GM18502 (cell line): ENCODE data around the gene CALHM2.
A peak's percentile ranks its signal among the peaks of the same experiment; 100 is the strongest.
"Not testable (repeated sequence)": the region's sequence is repeated elsewhere in the genome, so short reads cannot be mapped to it uniquely, and the experiment has no call there.

Experiments used
- ATAC-seq: cut with Tn5 transposase; IDR thresholded peaks from one replicate; pipeline ENCODE4 v1.9.1; 2021; ENCODE audit warnings: mild to moderate bottlenecking; ENCODE audit not compliant: unreplicated experiment, poor library complexity

CALHM2 gene

GRCh38 chr10:103451831-103452505 lies at the start of gene CALHM2:
Gene CALHM2 (minus strand): TSS chr10:103452370. CDS start chr10:103449941, 2,429 bp downstream.
- peak; percentile 70 for ATAC-seq

GRCh38 chr10:103501186-103501585 lies 49.0 kb upstream of the CALHM2 start:
- no peak for ATAC-seq

DNA sequence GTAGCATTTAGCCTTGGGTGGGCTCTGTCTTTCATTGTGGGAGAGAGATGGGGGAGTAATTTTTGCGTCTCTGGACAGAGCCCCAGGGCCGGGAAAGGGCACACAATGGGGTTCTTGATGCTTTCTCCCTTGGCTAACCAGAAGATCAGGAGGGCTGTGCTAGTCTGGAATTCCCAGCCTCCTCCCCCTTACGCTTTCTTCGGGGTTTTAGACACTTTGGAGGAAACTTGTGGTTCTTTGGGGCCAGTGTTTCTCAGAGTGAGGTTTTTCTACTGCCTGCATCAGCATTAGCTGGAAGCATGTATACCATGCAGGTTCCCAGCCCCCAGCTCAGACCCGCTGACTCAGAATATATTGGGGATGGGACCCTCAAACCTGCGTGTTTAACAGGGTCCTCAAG lies 48.3 kb upstream of the CALHM2 start:
- ATAC-seq, result no peak

GRCh38 chr10:103499881-103500280 lies 47.7 kb upstream of the CALHM2 start:
- ATAC-seq, result no peak

DNA sequence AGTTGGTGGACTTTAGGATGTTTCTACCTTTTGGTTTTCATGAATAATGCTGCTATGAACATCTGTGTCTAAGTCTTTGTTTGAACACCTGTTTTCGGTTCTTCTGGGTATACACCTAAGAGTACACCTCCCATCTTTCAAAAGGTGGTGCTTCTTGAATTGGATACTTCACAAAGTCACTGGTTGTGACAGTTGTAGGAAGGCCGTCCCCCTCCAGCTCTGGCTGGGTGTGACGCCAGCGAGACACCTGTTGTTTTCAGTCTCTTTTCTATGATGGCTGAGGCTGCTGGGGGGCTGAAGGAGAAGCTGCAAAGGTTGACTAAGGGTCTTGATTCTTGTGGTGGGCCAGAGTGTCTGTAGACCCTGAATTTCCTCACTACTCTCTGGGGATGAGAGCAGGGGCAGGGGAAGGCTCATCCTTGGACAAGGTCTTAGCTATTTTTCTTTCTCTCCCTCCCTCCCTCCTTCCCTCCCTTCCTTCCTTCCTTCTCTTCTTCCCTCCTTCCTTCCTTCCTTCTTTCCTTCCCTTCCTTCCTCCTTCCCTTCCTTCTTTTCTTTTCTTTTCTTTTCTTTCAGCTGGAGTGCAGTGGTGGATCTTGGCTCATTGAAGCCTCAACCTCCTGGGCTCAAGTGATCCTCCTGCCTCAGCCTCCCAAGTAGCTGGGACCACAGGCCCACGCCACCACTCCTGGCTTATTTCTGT lies 46.9 kb upstream of the CALHM2 start:
- no peak for ATAC-seq

GRCh38 chr10:103497161-103497915 lies 45.2 kb upstream of the CALHM2 start:
- ATAC-seq, result no peak

DNA sequence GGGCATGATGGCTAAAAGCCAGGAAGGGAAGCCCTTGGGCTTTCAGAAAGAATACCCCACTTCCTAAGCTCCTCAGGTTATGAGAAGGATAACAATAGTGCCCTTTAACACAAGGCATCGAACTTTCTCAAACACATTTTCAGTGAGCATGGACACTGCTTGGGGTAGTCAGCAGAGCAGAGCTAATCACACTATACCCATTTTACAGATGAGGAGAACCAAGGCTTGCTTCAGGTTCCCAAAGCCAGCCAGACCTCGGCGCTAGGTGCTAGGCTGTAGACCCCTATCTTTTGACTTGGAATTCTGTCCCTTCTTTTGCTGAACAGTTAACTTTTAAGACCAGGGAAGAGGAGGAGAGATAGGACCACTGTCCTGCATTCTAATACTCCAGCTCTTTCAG lies 43.2 kb upstream of the CALHM2 start:
- no peak for ATAC-seq

- ATAC-seq, result no peak
These were observed 42.0 kb upstream of the CALHM2 start for GRCh38 chr10:103493916-103494877.

GRCh38 chr10:103493362-103493915 lies 41.3 kb upstream of the CALHM2 start, which contains the start of gene NEURL1:
Gene NEURL1 (plus strand): TSS chr10:103493705. CDS start chr10:103494388, 683 bp downstream.
- no peak for ATAC-seq

GRCh38 chr10:103492655-103493261 lies 40.6 kb upstream of the CALHM2 start:
- ATAC-seq, result no peak

DNA sequence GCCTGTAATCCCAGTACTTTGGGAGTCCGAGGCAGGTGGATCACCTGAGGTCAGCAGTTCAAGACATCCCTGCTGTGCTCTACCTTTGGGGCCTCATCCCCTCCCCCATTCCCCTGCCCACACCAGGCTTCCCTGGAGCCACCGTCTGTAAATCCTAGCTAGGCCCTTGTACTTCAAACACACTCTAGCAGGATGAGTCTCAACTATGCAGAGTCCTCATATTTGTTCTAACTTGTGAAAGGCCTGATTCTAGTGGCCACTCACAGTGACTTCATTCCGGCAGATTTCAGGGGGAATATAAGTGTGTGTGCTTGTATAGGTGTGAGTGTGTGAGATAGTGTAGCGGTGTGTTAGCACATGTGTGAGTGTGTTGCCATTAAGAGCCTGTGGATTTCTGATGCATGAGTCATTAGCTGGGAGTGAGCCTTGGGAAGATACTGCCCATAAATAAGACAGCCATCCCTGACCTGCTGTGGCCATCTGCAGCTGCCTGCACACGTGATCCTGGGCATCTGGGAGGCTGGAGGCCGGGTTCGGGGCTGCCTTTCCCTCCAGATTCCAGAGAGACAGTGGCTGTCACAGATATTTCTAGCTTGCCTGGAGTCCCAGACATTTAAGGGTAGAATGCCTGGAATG lies 39.7 kb upstream of the CALHM2 start:
- no peak for ATAC-seq

GRCh38 chr10:103490986-103491314 lies 38.8 kb upstream of the CALHM2 start:
- ATAC-seq, result no peak

DNA sequence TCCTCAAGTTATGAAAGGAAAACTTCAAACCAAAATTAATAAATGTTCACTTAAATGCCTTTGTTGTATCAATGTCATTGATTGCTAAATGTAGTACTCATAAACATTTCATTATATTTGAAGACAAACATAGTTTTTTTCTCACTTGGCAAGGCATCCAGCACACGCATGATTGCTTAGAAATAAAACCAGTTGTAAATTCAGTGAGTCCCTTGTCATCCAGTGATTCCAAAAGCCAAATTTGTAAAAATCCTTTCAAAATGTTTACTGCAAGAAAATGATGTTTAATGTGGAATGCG lies 35.2 kb upstream of the CALHM2 start:
- ATAC-seq, result no peak

DNA sequence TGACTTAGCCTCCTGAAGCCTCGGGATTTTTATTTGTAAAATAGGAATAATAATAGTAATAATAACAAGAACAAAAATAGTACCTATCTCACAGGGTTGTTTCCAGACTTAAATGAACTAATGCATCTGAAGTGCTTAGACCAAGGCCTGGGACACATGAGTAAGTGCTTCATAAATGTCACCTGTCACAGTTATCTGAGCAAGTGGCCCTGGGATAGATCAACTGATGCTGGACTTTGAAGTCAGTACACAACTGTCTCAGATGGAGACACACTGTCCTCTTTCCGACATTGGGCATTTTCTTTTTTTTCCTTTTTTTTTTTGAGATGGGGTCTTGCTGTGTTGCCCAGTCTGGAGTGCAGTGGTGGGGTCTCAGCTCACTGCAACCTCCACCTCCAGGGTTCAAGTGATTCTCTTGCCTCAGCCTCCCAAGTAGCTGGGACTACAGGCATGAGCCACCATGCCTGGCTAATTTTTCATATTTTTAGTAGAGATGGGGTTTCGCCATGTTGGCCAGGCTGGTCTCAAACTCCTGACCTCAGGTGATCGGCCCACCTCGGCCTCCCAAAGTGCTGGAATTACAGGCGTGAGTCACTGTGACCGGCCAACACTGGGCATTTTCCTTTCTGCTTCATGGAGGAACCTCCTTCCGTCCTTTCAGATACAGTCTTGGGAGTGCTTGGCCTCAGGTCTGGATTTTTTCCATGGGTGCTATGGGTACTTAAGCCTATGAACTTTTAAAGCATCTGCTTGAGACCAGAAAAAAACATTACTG lies 34.7 kb upstream of the CALHM2 start:
- ATAC-seq, result not testable (repeated sequence)

- no peak for ATAC-seq
These were observed 29.9 kb upstream of the CALHM2 start for GRCh38 chr10:103481974-103482531.

GRCh38 chr10:103480521-103480920 lies 28.4 kb upstream of the CALHM2 start:
- no peak for ATAC-seq

DNA sequence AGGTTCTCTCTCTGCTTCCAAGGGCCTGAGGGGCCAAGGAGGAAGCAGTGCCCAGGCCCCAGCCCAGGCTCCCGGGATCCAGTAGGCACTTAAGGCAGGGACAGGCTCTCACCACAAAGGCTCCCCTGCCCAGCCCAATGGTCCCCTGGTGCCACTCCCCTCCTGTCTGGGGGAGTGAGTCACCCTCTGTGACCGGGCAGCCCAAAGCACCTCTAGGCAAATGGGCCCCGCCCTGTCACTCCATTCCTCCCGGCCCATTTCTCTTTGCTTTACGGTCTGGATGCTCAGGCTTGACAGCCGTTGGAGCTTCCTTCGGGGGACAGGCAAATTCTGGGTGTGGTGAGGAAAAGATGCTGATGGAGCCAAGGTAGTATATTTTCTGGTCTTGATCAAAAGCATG lies 27.0 kb upstream of the CALHM2 start, which contains the start of gene CALHM3:
Gene CALHM3, minus strand, starts transcription at position 106 of the 400 bp plus-strand sequence. CDS start 208 bp downstream, outside the sequence.
- no peak for ATAC-seq

GRCh38 chr10:103478671-103479070 lies 26.5 kb upstream of the CALHM2 start:
- ATAC-seq, result no peak
